Ovary (tissue), 9 donors: ENCODE data around the gene HTATSF1. TPM values are rescaled to one million over a fixed set of nuclear protein-coding genes. Genes with fewer than 3 reads are reported as not detected.
A peak's percentile ranks its signal among the peaks of the same experiment; 100 is the strongest.

ENCODE experiments used
- DNase-seq, 5 donors: peaks; one replicate each; pipeline ENCODE4 v3.0.0-alpha.2; 2019 to 2020
- H3K27ac ChIP-seq, 2 donors: fragments of 200-600 bp; one replicate each; pipeline versions ENCODE4 v1.5.1 to v1.8.0; 2019 to 2022
- H3K27me3 ChIP-seq: fragments of 200-600 bp; one replicate; pipeline ENCODE4 v1.8.0; 2022
- H3K36me3 ChIP-seq: fragments of 200-600 bp; sonication (generic); one replicate; pipeline ENCODE4 v1.5.1; 2019
- H3K4me1 ChIP-seq: one replicate; pipeline ENCODE4 v1.8.1; 2013; ENCODE audit warnings: mild to moderate bottlenecking, moderate library complexity; ENCODE audit not compliant: insufficient read depth
- H3K4me3 ChIP-seq: fragments of 200-600 bp; sonication (generic); one replicate; pipeline ENCODE4 v1.5.1; 2017
- H3K9me3 ChIP-seq, 2 donors: fragments of 200-600 bp in 1 of 2; sonication (generic) in 1 of 2; one replicate each; pipeline versions ENCODE4 v1.5.1 to v1.8.1; 2013 to 2019; ENCODE audit warnings: mild to moderate bottlenecking in 1 of 2, moderate library complexity in 1 of 2
- CTCF ChIP-seq, 3 donors: fragments of 450-650 bp in 2 of 3; fragments of 200-600 bp in 1 of 3; IDR thresholded peaks; one replicate each; pipeline versions ENCODE4 v1.5.1 to v1.8.0; 2016 to 2022; ENCODE audit warnings: antibody characterized with exemption in 3 of 3, mild to moderate bottlenecking in 1 of 3
- EP300 ChIP-seq: sonication (generic); formaldehyde crosslinking; IDR thresholded peaks from one replicate; pipeline ENCODE4 v1.6.1; 2017; ENCODE audit warnings: antibody characterized with exemption
- POLR2A ChIP-seq: fragments of 450-650 bp; IDR thresholded peaks from one replicate; pipeline ENCODE4 v1.6.1; 2017; ENCODE audit warnings: antibody characterized with exemption, mild to moderate bottlenecking, moderate library complexity
- WGBS, 3 donors: extraction: QIAGEN DNeasy Blood & Tissue Kit in 1 of 3; methylation state at CpG; one replicate each; pipeline versions ENCODE4 v1.1.5 to v1.1.7; 2013 to 2017; 5-methylcytosine and 5-hydroxymethylcytosine counted together
- intact Hi-C, 4 donors: fragments of 100-400 bp; cut with DNase I; formaldehyde crosslinking; loops; one replicate each; pipeline versions ENCODE4 v1.11.0 to v1.15.1; 2022 to 2023
- polyA plus RNA-seq, 2 donors: library from polyadenylated mRNA; stranded (reverse); fragments of 200-250 nt in 1 of 2; fragments of 350-450 nt in 1 of 2; fragmentation: Illumina TruSeq in 1 of 2; extraction: RNeasy Lipid Tissue Mini Kit (QIAGEN cat#74804) in 1 of 2; gene quantifications; one replicate each; pipeline ENCODE4 v1.2.3, GENCODE V29; 2013 to 2014
- total RNA-seq, 7 donors: library from RNA; depleted of rRNA in 2 of 7; stranded (reverse); fragments of >200 nt in 2 of 7; fragmentation: NEBNext Ultra II Directional in 3 of 7; extraction: Animal tissue kit (Norgen Biotek cat#: 25700) in 3 of 7; gene quantifications; one replicate each; pipeline versions ENCODE4 v1.1.0 to v1.2.4, GENCODE V29; 2016 to 2023
- donor health status: DM: no; HTN: no; CAD: no; lungs with moderate emphysema.
- donor health status: DM: no; HTN: no; CAD: no.
- donor health status: Bipolar disorder and iron deficiency.
- donor health status: DM: yes; HTN: yes; CAD: no.
- donor health status: DM: no; HTN: no; CAD: no.
- donor health status: DM: yes; HTN: yes; CAD: no.

Gene HTATSF1
- total and polyA plus RNA-seq, 9 donors = 44.2 to 72.3 (median 58.8) TPM

GRCh38 chrX:136475236-136475635 is 22.2 kb upstream of the HTATSF1 start:
- Histone ChIP-seq H3K27ac (no peak overlapping the region), H3K4me1 (no peaks in the 10 kb centered on the region), H3K4me3 (no peak overlapping the region), H3K27me3 (no peaks in the 10 kb centered on the region), H3K36me3 (no peaks in the 10 kb centered on the region), H3K9me3 (no peaks in the 10 kb centered on the region)
- TF ChIP-seq POLR2A = no peak
- no peak for TF ChIP-seq CTCF (IDR thresholded peaks at IDR 0.05)
- TF ChIP-seq EP300 = no peak
- DNase-seq = no peak
- WGBS, 3 donors = 26 to 36% (median 30%) methylated on average over 3 of the region's 3 CpGs
- intact Hi-C loops = no loop called here

GRCh38 chrX:136476501-136476900 is 20.9 kb upstream of the HTATSF1 start:
- Histone ChIP-seq H3K36me3 (no peaks in the 10 kb centered on the region), H3K9me3 (no peaks in the 10 kb centered on the region), H3K27ac (no peak overlapping the region), H3K4me3 (no peak overlapping the region), H3K27me3 (no peaks in the 10 kb centered on the region), H3K4me1 (peaks cover 4% of the 10 kb centered on the region)
- WGBS, 3 donors = 74 to 78% (median 75%) methylated on average over 2 of the region's 2 CpGs
- no peak for DNase-seq
- TF ChIP-seq POLR2A (no peak), EP300 (no peak), CTCF (IDR thresholded peaks at IDR 0.05) (no peak)
- intact Hi-C loops = no loop called here

DNA sequence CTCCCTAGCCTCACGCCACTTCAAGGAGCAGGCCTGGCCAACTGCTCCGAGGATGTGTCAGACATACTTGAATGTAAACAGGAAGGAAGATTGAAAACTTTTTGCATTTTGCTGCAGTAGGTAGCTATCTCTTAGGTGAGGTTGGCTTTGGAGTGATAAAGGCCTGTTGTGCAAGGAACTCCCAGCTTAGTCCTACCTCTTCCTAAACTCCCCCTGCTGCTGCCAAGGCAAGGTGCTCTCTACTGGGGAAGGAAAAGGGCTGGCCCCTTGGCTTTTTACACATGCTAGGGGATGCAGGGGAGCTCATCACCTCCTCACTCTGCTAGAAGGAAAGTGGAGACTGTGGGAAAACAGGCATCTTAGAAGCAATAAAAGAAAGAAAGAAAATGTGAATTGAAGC is 20.4 kb upstream of the HTATSF1 start:
- DNase-seq = no peak
- no peak for TF ChIP-seq CTCF (IDR thresholded peaks at IDR 0.05)
- Histone ChIP-seq H3K4me1 (peaks cover 4% of the 10 kb centered on the region), H3K4me3 (no peak overlapping the region), H3K27me3 (no peaks in the 10 kb centered on the region), H3K9me3 (no peaks in the 10 kb centered on the region), H3K36me3 (no peaks in the 10 kb centered on the region), H3K27ac (no peak overlapping the region)
- intact Hi-C loops = no loop called here
- WGBS, 3 donors = 55 to 59% (median 58%) methylated on average over 2 of the region's 2 CpGs

GRCh38 chrX:136480383-136480782 is 17.0 kb upstream of the HTATSF1 start:
- TF ChIP-seq CTCF (IDR thresholded peaks at IDR 0.05) (no peak), POLR2A (no peak), EP300 (no peak)
- H3K27me3 ChIP-seq = no peaks in the 10 kb centered on the region
- no peaks in the 10 kb centered on the region for H3K36me3 ChIP-seq
- H3K27ac ChIP-seq = peak overlapping the region in 1 of 2 donors; percentile 29
- intact Hi-C loops = loop anchor here in 1 of 4 donors (10.0 kb wide), 1 partner anchor 216 kb away; no protein-coding TSS in a partner anchor
- 6 to 10% (median 10%) methylated on average over 4 of the region's 4 CpGs for WGBS, 3 donors
- H3K9me3 ChIP-seq = no peaks in the 10 kb centered on the region
- peaks cover 4% of the 10 kb centered on the region for H3K4me1 ChIP-seq
- no peak overlapping the region for H3K4me3 ChIP-seq
- peak in 2 of 5 donors; percentile 26 to 31 for DNase-seq

DNA sequence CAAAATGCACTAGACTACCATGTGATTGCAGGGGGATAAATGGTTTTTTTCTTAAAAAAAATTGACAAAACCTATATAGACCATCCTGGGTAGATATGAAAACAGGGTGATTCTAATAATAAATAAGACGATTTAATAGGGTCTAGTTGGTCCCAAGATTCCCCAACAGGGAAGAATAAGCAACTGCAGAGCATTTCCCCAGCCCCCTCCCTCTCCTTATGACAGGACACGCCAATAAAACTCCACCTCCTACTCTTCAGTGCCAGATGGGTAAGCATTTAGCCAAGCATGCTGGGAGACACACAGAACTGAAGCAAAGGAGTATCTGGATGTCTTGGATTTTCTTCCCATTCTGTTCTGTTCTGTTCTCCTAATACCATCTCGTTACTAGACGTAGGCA is 9.7 kb upstream of the HTATSF1 start, which contains the start of gene BRS3:
Gene BRS3 (plus strand): TSS at position 301 of the 400 bp plus-strand sequence. CDS start 168 bp downstream, outside the sequence.
- no peak for DNase-seq
- 54 to 69% (median 56%) methylated on average over 4 of the region's 4 CpGs for WGBS, 3 donors
- no peaks in the 10 kb centered on the region for H3K36me3 ChIP-seq
- H3K9me3 ChIP-seq = no peaks in the 10 kb centered on the region
- H3K4me1 ChIP-seq = no peaks in the 10 kb centered on the region
- H3K27me3 ChIP-seq = no peaks in the 10 kb centered on the region
- H3K27ac ChIP-seq = no peak within 1 kb of the TSS
- intact Hi-C loops = loop anchor here in 1 of 4 donors (10.0 kb wide), 1 partner anchor 223 kb away; no protein-coding TSS in a partner anchor
- no peak within 1 kb of the TSS for H3K4me3 ChIP-seq
- TF ChIP-seq CTCF (IDR thresholded peaks at IDR 0.05) = no peak
- no peak for TF ChIP-seq POLR2A
- TF ChIP-seq EP300 = no peak
